ENCODE results near the gene PLAU. TPM values are rescaled to one million over a fixed set of nuclear protein-coding genes. Genes with fewer than 3 reads are reported as not detected.

PLAU gene
- total and polyA plus RNA-seq, 2 of the 13 experiments (the other 11 are each of a cell fraction or from before 2014, with no cell fraction given) = 0.45 to 11.2 TPM

DNA sequence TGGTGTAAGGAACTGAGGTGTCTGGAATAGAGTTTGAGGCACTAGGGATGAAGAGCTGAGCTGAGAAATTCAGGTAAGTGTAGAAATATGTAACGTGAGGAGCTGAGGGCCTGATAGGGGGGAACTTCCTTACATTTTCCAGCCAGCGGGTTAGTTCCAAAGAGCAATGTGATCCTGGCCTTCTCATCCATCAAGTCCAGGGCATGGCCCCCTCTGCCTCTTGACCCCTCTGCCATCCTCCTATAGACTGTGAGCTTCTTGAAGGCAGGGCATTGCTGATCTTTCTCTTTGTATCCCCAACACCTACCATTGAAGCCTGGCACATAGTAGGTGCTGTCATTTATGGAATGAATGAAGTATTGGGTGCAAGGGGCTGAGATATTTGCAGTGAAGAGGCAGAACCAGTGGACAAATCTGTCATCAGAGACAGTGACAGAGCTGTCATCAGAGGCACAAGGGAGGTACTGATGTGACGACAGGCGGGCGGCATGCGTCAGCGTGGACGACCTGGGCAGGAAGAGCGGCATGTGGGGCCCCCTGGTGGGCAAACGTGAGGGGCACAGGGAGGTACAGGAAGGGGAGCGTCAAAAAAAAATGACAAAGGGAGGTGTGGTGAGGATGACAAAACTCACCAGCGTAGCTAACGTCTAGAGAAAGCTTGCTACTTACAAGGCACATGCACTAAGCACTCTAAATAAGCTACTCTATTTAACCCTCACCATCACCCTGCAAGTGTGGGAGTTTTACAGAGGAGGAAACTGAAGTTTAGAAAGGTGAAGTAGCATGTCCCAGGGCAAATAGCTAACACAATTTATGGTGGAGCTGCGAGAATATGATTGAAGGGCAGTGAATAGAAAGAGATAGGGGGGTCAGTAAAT lies 31.4 kb upstream of the PLAU start (continued):
- no peak for TF ChIP-seq ZNF703 (CRISPR knock-in tag; IDR thresholded peaks at IDR 0.05; ENCODE audit: borderline replicate concordance)
- no peak for TF ChIP-seq TBX2 (CRISPR knock-in tag; IDR thresholded peaks at IDR 0.05; ENCODE audit: borderline replicate concordance)
- no peak for TF ChIP-seq CEBPB (IDR thresholded peaks at IDR 0.05; ENCODE audit: borderline replicate concordance, low read depth, low read length)
- TF ChIP-seq, protein P1, sequence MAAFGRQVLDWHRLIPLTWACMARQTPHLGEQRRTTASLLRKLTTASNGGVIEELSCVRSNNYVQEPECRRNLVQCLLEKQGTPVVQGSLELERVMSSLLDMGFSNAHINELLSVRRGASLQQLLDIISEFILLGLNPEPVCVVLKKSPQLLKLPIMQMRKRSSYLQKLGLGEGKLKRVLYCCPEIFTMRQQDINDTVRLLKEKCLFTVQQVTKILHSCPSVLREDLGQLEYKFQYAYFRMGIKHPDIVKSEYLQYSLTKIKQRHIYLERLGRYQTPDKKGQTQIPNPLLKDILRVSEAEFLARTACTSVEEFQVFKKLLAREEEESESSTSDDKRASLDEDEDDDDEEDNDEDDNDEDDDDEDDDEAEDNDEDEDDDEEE (CRISPR knock-in tag; IDR thresholded peaks at IDR 0.05) = no peak
- peak; percentile 80; the same call in 1 of the 3 replicates for TF ChIP-seq MXI1 (IDR thresholded peaks at IDR 0.05; ENCODE audit: borderline replicate concordance, low read depth, low read length)
- peak; percentile 43; the same call in 1 of the 2 replicates for TF ChIP-seq ETV5 (CRISPR knock-in tag; IDR thresholded peaks at IDR 0.05; ENCODE audit: borderline replicate concordance)
- 0 out of 2 replicates have a peak, but pooled peaks have one; percentile 36 for TF ChIP-seq TGIF2 (CRISPR knock-in tag; IDR thresholded peaks at IDR 0.05)
- no peak for TF ChIP-seq SIN3B (IDR thresholded peaks at IDR 0.05; ENCODE audit: low read length)
- TF ChIP-seq ZBTB21 (CRISPR knock-in tag; IDR thresholded peaks at IDR 0.05) = peak; percentile 94
- TF ChIP-seq, protein P2, sequence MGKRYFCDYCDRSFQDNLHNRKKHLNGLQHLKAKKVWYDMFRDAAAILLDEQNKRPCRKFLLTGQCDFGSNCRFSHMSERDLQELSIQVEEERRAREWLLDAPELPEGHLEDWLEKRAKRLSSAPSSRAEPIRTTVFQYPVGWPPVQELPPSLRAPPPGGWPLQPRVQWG (CRISPR knock-in tag; IDR thresholded peaks at IDR 0.05; ENCODE audit: borderline replicate concordance, low read depth) = no peak
- no peak for TF ChIP-seq KAT7 (CRISPR knock-in tag; IDR thresholded peaks at IDR 0.05; ENCODE audit: borderline replicate concordance)
- TF ChIP-seq BRCA1 (CRISPR knock-in tag; IDR thresholded peaks at IDR 0.05) = no peak
- TF ChIP-seq, protein P3, sequence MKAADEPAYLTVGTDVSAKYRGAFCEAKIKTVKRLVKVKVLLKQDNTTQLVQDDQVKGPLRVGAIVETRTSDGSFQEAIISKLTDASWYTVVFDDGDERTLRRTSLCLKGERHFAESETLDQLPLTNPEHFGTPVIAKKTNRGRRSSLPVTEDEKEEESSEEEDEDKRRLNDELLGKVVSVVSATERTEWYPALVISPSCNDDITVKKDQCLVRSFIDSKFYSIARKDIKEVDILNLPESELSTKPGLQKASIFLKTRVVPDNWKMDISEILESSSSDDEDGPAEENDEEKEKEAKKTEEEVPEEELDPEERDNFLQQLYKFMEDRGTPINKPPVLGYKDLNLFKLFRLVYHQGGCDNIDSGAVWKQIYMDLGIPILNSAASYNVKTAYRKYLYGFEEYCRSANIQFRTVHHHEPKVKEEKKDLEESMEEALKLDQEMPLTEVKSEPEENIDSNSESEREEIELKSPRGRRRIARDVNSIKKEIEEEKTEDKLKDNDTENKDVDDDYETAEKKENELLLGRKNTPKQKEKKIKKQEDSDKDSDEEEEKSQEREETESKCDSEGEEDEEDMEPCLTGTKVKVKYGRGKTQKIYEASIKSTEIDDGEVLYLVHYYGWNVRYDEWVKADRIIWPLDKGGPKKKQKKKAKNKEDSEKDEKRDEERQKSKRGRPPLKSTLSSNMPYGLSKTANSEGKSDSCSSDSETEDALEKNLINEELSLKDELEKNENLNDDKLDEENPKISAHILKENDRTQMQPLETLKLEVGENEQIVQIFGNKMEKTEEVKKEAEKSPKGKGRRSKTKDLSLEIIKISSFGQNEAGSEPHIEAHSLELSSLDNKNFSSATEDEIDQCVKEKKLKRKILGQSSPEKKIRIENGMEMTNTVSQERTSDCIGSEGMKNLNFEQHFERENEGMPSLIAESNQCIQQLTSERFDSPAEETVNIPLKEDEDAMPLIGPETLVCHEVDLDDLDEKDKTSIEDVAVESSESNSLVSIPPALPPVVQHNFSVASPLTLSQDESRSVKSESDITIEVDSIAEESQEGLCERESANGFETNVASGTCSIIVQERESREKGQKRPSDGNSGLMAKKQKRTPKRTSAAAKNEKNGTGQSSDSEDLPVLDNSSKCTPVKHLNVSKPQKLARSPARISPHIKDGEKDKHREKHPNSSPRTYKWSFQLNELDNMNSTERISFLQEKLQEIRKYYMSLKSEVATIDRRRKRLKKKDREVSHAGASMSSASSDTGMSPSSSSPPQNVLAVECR (CRISPR knock-in tag; IDR thresholded peaks at IDR 0.05; ENCODE audit: borderline replicate concordance) = peak; percentile 35; the same call in 1 of the 2 replicates
- TF ChIP-seq MEIS2 (CRISPR knock-in tag; IDR thresholded peaks at IDR 0.05) = no peak
- TF ChIP-seq ZNF776 (CRISPR knock-in tag; IDR thresholded peaks at IDR 0.05) = no peak
- TF ChIP-seq MAFG (CRISPR knock-in tag; IDR thresholded peaks at IDR 0.05) = no peak
- TF ChIP-seq PAWR (CRISPR knock-in tag; IDR thresholded peaks at IDR 0.05; ENCODE audit: borderline replicate concordance) = no peak
- TF ChIP-seq TEAD3 (CRISPR knock-in tag; optimal IDR thresholded peaks at IDR 0.05; ENCODE audit: borderline replicate concordance) = peak; percentile 77
- no peak for TF ChIP-seq ZNF557 (CRISPR knock-in tag; IDR thresholded peaks at IDR 0.05)
- TF ChIP-seq ERF (CRISPR knock-in tag; IDR thresholded peaks at IDR 0.05) = peak; percentile 70; the same call in 1 of the 2 replicates
- TF ChIP-seq, protein P4, sequence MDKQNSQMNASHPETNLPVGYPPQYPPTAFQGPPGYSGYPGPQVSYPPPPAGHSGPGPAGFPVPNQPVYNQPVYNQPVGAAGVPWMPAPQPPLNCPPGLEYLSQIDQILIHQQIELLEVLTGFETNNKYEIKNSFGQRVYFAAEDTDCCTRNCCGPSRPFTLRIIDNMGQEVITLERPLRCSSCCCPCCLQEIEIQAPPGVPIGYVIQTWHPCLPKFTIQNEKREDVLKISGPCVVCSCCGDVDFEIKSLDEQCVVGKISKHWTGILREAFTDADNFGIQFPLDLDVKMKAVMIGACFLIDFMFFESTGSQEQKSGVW (CRISPR knock-in tag; IDR thresholded peaks at IDR 0.05; ENCODE audit: borderline replicate concordance) = no peak
- TF ChIP-seq, protein P5, sequence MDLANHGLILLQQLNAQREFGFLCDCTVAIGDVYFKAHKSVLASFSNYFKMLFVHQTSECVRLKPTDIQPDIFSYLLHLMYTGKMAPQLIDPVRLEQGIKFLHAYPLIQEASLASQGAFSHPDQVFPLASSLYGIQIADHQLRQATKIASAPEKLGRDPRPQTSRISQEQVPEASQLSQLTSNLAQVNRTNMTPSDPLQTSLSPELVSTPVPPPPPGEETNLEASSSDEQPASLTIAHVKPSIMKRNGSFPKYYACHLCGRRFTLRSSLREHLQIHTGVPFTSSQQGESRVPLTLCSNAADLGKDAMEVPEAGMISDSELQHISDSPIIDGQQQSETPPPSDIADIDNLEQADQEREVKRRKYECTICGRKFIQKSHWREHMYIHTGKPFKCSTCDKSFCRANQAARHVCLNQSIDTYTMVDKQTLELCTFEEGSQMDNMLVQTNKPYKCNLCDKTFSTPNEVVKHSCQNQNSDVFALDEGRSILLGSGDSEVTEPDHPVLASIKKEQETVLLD (CRISPR knock-in tag; IDR thresholded peaks at IDR 0.05; ENCODE audit: low read depth) = no peak
